GM06990 (cell line): ENCODE results near the gene CHP2.

Experiments
- DNase-seq: peaks from one replicate; pipeline ENCODE4 v3.0.0-alpha.2; 2011; ENCODE audit not compliant: insufficient read length; ENCODE audit errors: extremely low read depth
- H3K27me3 ChIP-seq: replicated peaks from 2 replicates; pipeline ENCODE4 v1.6.0; 2011; ENCODE audit warnings: low read length; ENCODE audit not compliant: control insufficient read depth, insufficient read depth
- H3K36me3 ChIP-seq: 2 replicates; pipeline ENCODE4 v1.5.1; 2011; ENCODE audit warnings: low read length; ENCODE audit not compliant: control insufficient read depth, insufficient read depth
- H3K4me3 ChIP-seq: replicated peaks from 2 replicates; pipeline ENCODE4 v1.5.1; 2011; ENCODE audit warnings: low read depth, mild to moderate bottlenecking, control low read depth, low read length
- TF ChIP-seq, protein P1 (sequence below): IDR thresholded peaks from 2 replicates; pipeline ENCODE4 v1.5.1; 2011; ENCODE audit warnings: low read length, control low read depth, mild to moderate bottlenecking, inconsistent platforms; ENCODE audit not compliant: insufficient read depth, poor library complexity, severe bottlenecking

CHP2 gene

DNA sequence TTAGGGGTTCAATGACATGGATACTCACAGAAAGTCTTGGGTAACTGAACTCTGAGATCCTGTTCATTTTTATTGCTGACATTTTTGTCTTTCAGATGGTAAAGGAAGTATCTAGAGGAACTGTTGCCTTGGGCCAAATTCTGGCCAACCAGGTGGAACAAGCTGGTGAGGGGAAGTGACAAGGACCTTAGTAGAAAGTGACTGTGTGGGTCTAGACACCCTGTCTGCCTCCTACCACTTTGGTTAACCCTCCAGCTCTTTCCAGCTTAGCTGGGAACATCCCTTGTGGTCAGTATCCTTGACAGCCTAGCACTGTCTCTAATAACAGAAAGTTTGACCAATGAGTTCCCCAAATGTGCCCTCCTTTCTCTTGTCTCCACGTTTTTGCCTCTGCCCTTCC, 52.2 kb downstream of the CHP2 start:
- DNase-seq: no peak
- TF ChIP-seq, protein P1, sequence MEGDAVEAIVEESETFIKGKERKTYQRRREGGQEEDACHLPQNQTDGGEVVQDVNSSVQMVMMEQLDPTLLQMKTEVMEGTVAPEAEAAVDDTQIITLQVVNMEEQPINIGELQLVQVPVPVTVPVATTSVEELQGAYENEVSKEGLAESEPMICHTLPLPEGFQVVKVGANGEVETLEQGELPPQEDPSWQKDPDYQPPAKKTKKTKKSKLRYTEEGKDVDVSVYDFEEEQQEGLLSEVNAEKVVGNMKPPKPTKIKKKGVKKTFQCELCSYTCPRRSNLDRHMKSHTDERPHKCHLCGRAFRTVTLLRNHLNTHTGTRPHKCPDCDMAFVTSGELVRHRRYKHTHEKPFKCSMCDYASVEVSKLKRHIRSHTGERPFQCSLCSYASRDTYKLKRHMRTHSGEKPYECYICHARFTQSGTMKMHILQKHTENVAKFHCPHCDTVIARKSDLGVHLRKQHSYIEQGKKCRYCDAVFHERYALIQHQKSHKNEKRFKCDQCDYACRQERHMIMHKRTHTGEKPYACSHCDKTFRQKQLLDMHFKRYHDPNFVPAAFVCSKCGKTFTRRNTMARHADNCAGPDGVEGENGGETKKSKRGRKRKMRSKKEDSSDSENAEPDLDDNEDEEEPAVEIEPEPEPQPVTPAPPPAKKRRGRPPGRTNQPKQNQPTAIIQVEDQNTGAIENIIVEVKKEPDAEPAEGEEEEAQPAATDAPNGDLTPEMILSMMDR: no peak

More for the DNA sequence above, 52.2 kb downstream of the CHP2 start:
- no peak overlapping the region for H3K4me3 ChIP-seq
- no peaks in the 10 kb centered on the region for H3K27me3 ChIP-seq
- H3K36me3 ChIP-seq: no peaks in the 10 kb centered on the region
